ENCODE measurements around the gene KLHL17. TPM values are rescaled to one million over a fixed set of nuclear protein-coding genes. Genes with fewer than 3 reads are reported as not detected.
A peak's percentile ranks its signal among the peaks of the same experiment; 100 is the strongest.

Gene KLHL17
- total and polyA plus RNA-seq, 2 donors = 4.5 to 12.0 TPM

GRCh38 chr1:1013105-1013921 lies 52.9 kb downstream of the KLHL17 start, which contains the start of gene ISG15:
TSS of gene ISG15 (plus strand) at chr1:1013497. CDS start at chr1:1013574, 77 bp downstream.
- WGBS = 6% methylated on average over 30 of the region's 30 CpGs
- no peak for DNase-seq (ENCODE audit: extremely low spot score)
- H3K36me3 ChIP-seq (ENCODE audit: insufficient read depth) = no peaks in the 10 kb centered on the region

DNA sequence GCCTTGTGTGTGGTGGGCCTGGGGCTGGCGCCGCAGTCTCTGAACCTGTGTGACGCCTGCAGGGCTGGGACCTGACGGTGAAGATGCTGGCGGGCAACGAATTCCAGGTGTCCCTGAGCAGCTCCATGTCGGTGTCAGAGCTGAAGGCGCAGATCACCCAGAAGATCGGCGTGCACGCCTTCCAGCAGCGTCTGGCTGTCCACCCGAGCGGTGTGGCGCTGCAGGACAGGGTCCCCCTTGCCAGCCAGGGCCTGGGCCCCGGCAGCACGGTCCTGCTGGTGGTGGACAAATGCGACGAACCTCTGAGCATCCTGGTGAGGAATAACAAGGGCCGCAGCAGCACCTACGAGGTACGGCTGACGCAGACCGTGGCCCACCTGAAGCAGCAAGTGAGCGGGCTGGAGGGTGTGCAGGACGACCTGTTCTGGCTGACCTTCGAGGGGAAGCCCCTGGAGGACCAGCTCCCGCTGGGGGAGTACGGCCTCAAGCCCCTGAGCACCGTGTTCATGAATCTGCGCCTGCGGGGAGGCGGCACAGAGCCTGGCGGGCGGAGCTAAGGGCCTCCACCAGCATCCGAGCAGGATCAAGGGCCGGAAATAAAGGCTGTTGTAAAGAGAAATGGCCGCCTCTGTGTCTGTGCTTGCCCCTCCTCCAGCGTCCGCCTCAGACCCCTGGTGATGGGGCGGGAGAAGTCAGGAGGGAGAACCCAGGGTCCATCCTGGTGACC lies 53.7 kb downstream of the KLHL17 start:
- WGBS = 56% methylated on average over 41 of the region's 41 CpGs
- DNase-seq (ENCODE audit: extremely low spot score) = no peak

More at GRCh38 chr1:1013105-1013921, 52.9 kb downstream of the KLHL17 start, which contains the start of gene ISG15:
- H3K27ac ChIP-seq (ENCODE audit: low read depth) = peak within 1 kb of the TSS; percentile 62
- peak within 1 kb of the TSS; percentile 37 for H3K4me3 ChIP-seq (ENCODE audit: low read depth, low read length)
- no peaks in the 10 kb centered on the region for H3K4me1 ChIP-seq (ENCODE audit: insufficient read depth)

DNA sequence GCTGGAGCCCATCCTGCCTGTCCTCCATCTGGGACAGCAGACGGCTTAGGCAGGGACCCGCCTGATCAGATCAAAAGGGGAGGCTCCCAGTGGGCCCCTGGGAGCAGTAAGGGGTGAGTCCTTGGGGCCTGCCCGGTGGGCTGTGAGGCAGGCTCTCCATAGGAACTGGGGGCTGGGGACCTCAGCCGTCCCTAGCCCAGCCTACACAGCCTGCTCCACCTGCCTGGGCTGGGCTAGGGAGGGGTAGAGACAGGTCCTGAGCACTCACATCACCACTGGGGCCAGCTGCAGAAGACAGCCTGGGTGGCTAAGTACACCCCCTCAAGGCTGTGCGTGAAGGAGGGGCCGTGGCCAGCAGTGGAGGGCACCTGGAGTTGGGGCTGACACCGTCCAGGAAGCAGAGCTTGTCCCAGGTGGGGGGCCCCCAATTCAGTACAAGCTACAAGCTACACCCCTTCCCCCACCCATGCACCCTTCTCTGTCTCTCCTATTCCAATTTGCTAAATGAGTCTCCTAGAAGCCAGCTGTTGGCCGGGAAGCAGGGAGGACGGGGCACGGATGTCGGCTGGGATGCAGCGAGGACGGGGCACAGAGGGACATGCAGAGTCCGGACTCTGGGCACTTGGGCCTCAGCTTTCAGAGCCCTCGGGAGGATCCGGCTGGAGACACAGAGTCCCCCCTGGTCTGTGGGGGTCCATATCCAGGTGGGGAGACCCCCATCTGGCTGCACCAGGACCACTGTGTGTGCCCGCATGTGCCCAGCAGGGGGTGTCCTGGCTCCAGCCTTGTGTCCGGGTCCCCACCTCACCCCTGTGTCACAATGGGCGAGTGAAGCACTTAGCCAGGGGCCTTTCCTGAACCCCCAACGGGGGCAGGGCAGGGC lies 54.7 kb downstream of the KLHL17 start:
- 79% methylated on average over 20 of the region's 20 CpGs for WGBS
- Histone ChIP-seq H3K4me3 (ENCODE audit: low read depth, low read length) (no peak overlapping the region), H3K36me3 (ENCODE audit: insufficient read depth) (no peaks in the 10 kb centered on the region), H3K27ac (ENCODE audit: low read depth) (no peak overlapping the region), H3K4me1 (ENCODE audit: insufficient read depth) (no peaks in the 10 kb centered on the region)
- no peak for DNase-seq (ENCODE audit: extremely low spot score)

More for the DNA sequence above, 53.7 kb downstream of the KLHL17 start:
- H3K4me1 ChIP-seq (ENCODE audit: insufficient read depth) = no peaks in the 10 kb centered on the region
- H3K4me3 ChIP-seq (ENCODE audit: low read depth, low read length) = peak overlapping the region; percentile 37
- no peaks in the 10 kb centered on the region for H3K36me3 ChIP-seq (ENCODE audit: insufficient read depth)
- peak overlapping the region; percentile 14 for H3K27ac ChIP-seq (ENCODE audit: low read depth)

Small RNA genes lying within 50 kb of the gene (small RNA-seq; reads per million reads assigned to genes)
- gene AL645608.3 (not detected), gene AL645608.4 (not detected)

Other genes with a start within 250 kb of the KLHL17 start
- gene SAMD11, start 36.7 kb upstream of the KLHL17 start, total RNA-seq = 18.1 TPM
- gene SAMD11, start 36.7 kb upstream of the KLHL17 start, polyA plus RNA-seq = 23.3 TPM
- 27.1 TPM for gene NOC2L, start 1.3 kb upstream of the KLHL17 start, total RNA-seq
- 59.5 TPM for gene NOC2L, start 1.3 kb upstream of the KLHL17 start, polyA plus RNA-seq
- 1.1 TPM for gene PLEKHN1, start 5.9 kb downstream of the KLHL17 start, total RNA-seq
- gene PLEKHN1, start 5.9 kb downstream of the KLHL17 start, polyA plus RNA-seq = 4.2 TPM
- gene PERM1, start 21.5 kb downstream of the KLHL17 start, total RNA-seq = 0.32 TPM
- 0.73 TPM for gene PERM1, start 21.5 kb downstream of the KLHL17 start, polyA plus RNA-seq
- gene HES4, start 39.5 kb downstream of the KLHL17 start, total RNA-seq = 9.8 TPM
- 38.5 TPM for gene HES4, start 39.5 kb downstream of the KLHL17 start, polyA plus RNA-seq
- gene ISG15, start 52.9 kb downstream of the KLHL17 start, total RNA-seq = 41.8 TPM
- 75.7 TPM for gene ISG15, start 52.9 kb downstream of the KLHL17 start, polyA plus RNA-seq
- 43.3 TPM for gene AGRN, start 59.5 kb downstream of the KLHL17 start, total RNA-seq
- 38.7 TPM for gene AGRN, start 59.5 kb downstream of the KLHL17 start, polyA plus RNA-seq
- gene RNF223, start 113.7 kb downstream of the KLHL17 start, total RNA-seq = 2.7 TPM
- gene RNF223, start 113.7 kb downstream of the KLHL17 start, polyA plus RNA-seq = 0.73 TPM
- gene C1orf159, start 155.5 kb downstream of the KLHL17 start, total RNA-seq = 7.1 TPM
- 12.6 TPM for gene C1orf159, start 155.5 kb downstream of the KLHL17 start, polyA plus RNA-seq
- not detected for gene TTLL10, start 213.3 kb downstream of the KLHL17 start, total RNA-seq
- gene TTLL10, start 213.3 kb downstream of the KLHL17 start, polyA plus RNA-seq = 0.08 TPM
- not detected for gene TNFRSF18, start 246.0 kb downstream of the KLHL17 start, total RNA-seq
- 0.77 TPM for gene TNFRSF18, start 246.0 kb downstream of the KLHL17 start, polyA plus RNA-seq

Measured in urinary bladder (tissue), 4 donors.